Measurements from ENCODE around the gene CIAO3. TPM values are rescaled to one million over a fixed set of nuclear protein-coding genes. Genes with fewer than 3 reads are reported as not detected.

CIAO3 gene
- polyA plus RNA-seq, 1 donor (not counting 4 experiments of a cell fraction or from before 2014, with no cell fraction given) = 24.9 TPM

DNA sequence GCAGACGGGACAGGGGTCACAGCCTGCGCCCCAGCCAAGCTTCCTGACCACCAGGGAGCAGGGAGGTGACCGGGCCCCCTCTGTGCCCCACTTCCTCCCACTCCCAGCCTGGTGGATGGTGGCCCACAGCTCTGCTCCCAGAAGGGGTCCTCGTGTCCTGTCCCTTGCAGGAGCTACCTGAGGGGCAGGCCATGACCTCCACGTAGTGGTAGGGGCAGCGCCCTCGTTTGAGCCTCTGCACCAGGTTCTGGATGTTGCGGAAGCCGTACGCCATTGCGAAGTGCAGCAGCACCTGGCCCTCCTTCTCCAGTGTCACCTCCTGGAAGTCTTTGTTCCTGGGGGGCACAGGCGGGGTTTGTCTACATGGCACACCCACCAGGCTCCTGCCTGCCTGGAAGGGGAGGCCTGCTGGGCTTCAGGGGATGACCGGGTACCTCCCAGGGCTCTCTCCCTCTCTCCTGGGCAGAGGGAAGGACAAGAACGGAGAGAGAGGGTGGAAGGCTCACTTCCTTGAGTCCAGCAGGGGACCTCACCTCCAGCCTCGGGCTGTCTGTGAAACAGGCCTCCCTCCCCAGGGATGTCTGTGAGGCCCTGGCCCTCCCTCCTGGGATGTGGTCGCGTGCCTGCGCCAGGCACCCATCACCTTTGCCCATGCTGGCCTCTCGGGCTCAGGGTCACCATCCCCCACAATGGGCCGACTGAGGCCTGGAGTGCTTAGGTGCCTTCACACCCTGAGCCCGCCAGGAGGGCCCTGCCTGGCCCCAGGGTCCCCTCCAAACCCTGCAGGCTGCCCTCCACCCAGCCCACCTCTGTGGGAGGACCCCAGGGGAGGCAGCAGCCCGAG lies 9.9 kb downstream of the CIAO3 start:
- Histone ChIP-seq H3K36me3 (ENCODE audit: control insufficient read depth in 2 of 2, extremely low read depth in 1 of 2, insufficient read depth in 2 of 2, low read length in 2 of 2) (peaks cover 14 to 21% of the 10 kb centered on the region in 2 experiments), H2AFZ (ENCODE audit: control insufficient read depth, low read length) (no peak overlapping the region), H3K9ac (ENCODE audit: control insufficient read depth, extremely low read depth, insufficient read depth, low read length) (no peak overlapping the region), H3K27ac (ENCODE audit: control insufficient read depth, insufficient read depth, low read length) (no peak overlapping the region), H3K9me3 (ENCODE audit: control insufficient read depth, low read depth, low read length) (no peaks in the 10 kb centered on the region), H3K79me2 (ENCODE audit: control insufficient read depth, insufficient read depth, low read length) (no peaks in the 10 kb centered on the region), H3K4me2 (ENCODE audit: control insufficient read depth, extremely low read depth, insufficient read depth, low read depth, low read length) (no peak overlapping the region), H3K4me1 (ENCODE audit: control insufficient read depth, extremely low read depth, insufficient read depth, low read length) (peaks cover 4% of the 10 kb centered on the region), H3K27me3 (ENCODE audit: control insufficient read depth, extremely low read depth, insufficient read depth, low read length) (no peaks in the 10 kb centered on the region), H3K9me1 (ENCODE audit: control insufficient read depth, extremely low read depth, insufficient read depth, low read length) (no peaks in the 10 kb centered on the region), H3K4me3 (ENCODE audit: control insufficient read depth in 2 of 3, extremely low read depth in 1 of 3, insufficient read depth in 2 of 3, low read depth in 1 of 3, low read length in 3 of 3) (no peak overlapping the region), H4K20me1 (ENCODE audit: control insufficient read depth, extremely low read depth, insufficient read depth, low read length) (no peaks in the 10 kb centered on the region)
- FAIRE-seq = no peak
- DNase-seq (ENCODE audit: low read depth, low spot score) = no peak
- TF ChIP-seq, protein P1, sequence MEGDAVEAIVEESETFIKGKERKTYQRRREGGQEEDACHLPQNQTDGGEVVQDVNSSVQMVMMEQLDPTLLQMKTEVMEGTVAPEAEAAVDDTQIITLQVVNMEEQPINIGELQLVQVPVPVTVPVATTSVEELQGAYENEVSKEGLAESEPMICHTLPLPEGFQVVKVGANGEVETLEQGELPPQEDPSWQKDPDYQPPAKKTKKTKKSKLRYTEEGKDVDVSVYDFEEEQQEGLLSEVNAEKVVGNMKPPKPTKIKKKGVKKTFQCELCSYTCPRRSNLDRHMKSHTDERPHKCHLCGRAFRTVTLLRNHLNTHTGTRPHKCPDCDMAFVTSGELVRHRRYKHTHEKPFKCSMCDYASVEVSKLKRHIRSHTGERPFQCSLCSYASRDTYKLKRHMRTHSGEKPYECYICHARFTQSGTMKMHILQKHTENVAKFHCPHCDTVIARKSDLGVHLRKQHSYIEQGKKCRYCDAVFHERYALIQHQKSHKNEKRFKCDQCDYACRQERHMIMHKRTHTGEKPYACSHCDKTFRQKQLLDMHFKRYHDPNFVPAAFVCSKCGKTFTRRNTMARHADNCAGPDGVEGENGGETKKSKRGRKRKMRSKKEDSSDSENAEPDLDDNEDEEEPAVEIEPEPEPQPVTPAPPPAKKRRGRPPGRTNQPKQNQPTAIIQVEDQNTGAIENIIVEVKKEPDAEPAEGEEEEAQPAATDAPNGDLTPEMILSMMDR (optimal IDR thresholded peaks at IDR 0.05 in 1 of 3, IDR thresholded peaks at IDR 0.05 in 1 of 3, conservative IDR thresholded peaks at IDR 0.05 in 1 of 3; ENCODE audit: extremely low read depth in 1 of 3, insufficient read depth in 2 of 3, low read length in 3 of 3) = no peak
- no peak for TF ChIP-seq EZH2 (IDR thresholded peaks at IDR 0.05; ENCODE audit: low read length)
- dilution Hi-C loops (cut with MboI; ENCODE audit: extremely low pct_ligation_motif_present, low sequenced_read_pairs) = no loop called here

DNA sequence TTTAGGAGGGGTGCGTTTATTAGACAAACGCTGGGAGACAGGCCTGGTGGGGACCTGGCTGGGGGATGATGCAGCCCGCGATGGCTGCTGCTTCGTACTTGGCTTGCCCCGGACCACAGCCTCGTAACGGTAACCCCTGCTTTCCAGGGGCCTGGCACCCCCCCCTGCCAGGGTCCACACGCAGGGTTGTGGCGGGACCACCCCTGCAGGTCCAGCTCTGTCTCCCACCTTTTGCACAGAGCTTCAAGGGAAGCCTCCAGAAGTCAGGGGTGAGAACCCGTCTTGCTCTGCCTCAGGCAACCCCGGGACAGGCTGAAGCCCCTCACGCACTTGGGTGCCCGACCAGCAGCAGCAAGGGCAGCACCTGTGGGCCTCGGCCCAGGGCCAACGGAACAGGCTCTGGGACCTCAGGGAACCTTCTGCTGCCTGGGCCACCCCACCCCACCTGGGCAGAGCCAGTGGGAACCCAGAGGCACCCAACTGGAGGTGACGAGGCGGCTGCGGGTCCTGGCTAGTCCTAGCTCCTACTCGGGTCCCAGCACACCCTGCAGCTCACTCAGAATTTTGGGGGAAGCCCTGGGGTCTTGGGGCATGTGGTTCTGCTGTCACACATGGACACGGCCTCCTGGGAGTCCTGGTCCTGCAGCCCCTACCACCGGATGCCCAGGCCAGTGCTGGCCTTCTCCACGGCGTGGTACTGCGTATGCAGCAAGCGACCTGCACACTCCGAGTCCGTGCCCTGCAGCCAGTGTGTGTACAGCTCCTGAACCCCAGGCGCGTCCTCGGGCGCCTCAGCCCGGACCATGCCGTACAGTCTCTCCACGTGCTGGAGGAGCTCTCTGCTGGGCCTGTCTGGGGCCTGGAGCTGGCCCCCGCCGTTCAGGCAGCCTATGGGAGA lies 10.8 kb downstream of the CIAO3 start:
- peaks cover 4% of the 10 kb centered on the region for H3K4me1 ChIP-seq (ENCODE audit: control insufficient read depth, extremely low read depth, insufficient read depth, low read length)
- FAIRE-seq (no peak), DNase-seq (ENCODE audit: low read depth, low spot score) (no peak)
- H3K36me3 ChIP-seq (ENCODE audit: control insufficient read depth in 2 of 2, extremely low read depth in 1 of 2, insufficient read depth in 2 of 2, low read length in 2 of 2) = peaks cover 9 to 18% of the 10 kb centered on the region in 2 experiments
- H3K9me3 ChIP-seq (ENCODE audit: control insufficient read depth, low read depth, low read length) = no peaks in the 10 kb centered on the region
- H2AFZ ChIP-seq (ENCODE audit: control insufficient read depth, low read length) = no peak overlapping the region
- H3K27ac ChIP-seq (ENCODE audit: control insufficient read depth, insufficient read depth, low read length) = no peak overlapping the region
- TF ChIP-seq, protein P1 (optimal IDR thresholded peaks at IDR 0.05 in 1 of 3, IDR thresholded peaks at IDR 0.05 in 1 of 3, conservative IDR thresholded peaks at IDR 0.05 in 1 of 3; ENCODE audit: extremely low read depth in 1 of 3, insufficient read depth in 2 of 3, low read length in 3 of 3) = no peak
- TF ChIP-seq EZH2 (IDR thresholded peaks at IDR 0.05; ENCODE audit: low read length) = no peak
- H3K4me2 ChIP-seq (ENCODE audit: control insufficient read depth, extremely low read depth, insufficient read depth, low read depth, low read length) = no peak overlapping the region
- no peak overlapping the region for H3K9ac ChIP-seq (ENCODE audit: control insufficient read depth, extremely low read depth, insufficient read depth, low read length)
- no peaks in the 10 kb centered on the region for H3K79me2 ChIP-seq (ENCODE audit: control insufficient read depth, insufficient read depth, low read length)
- H3K27me3 ChIP-seq (ENCODE audit: control insufficient read depth, extremely low read depth, insufficient read depth, low read length) = no peaks in the 10 kb centered on the region
- dilution Hi-C loops (cut with MboI; ENCODE audit: extremely low pct_ligation_motif_present, low sequenced_read_pairs) = no loop called here
- no peak overlapping the region for H3K4me3 ChIP-seq (ENCODE audit: control insufficient read depth in 2 of 3, extremely low read depth in 1 of 3, insufficient read depth in 2 of 3, low read depth in 1 of 3, low read length in 3 of 3)
- H4K20me1 ChIP-seq (ENCODE audit: control insufficient read depth, extremely low read depth, insufficient read depth, low read length) = no peaks in the 10 kb centered on the region
- H3K9me1 ChIP-seq (ENCODE audit: control insufficient read depth, extremely low read depth, insufficient read depth, low read length) = no peaks in the 10 kb centered on the region
